Natural killer cell (primary cell): ENCODE results near the gene ATP13A5. TPM values are rescaled to one million over a fixed set of nuclear protein-coding genes. Genes with fewer than 3 reads are reported as not detected.

ENCODE experiments used
- ATAC-seq, 3 donors: fragments of 150-1000 bp in 2 of 3; fragments of 200-7000 bp in 1 of 3; cut with Tn5 transposase; 1 replicate in 1 of 3; 2 replicates in 2 of 3; pipeline ENCODE4 v1.10.0; 2021; ENCODE audit warnings: mild to moderate bottlenecking in 2 of 3, moderate library complexity in 2 of 3
- DNase-seq, 2 donors: peaks; one replicate each; pipeline versions ENCODE4 v3.0.0 to v3.0.0-alpha.2; 2013 to 2021; ENCODE audit warnings: mixed read lengths in 1 of 2
- H3K27ac ChIP-seq: one replicate; pipeline ENCODE4 v1.5.1; 2013; ENCODE audit warnings: mild to moderate bottlenecking, low read length
- H3K27me3 ChIP-seq: one replicate; pipeline ENCODE4 v1.6.1; 2013; ENCODE audit warnings: low read length; ENCODE audit not compliant: control insufficient read depth, insufficient read depth
- H3K36me3 ChIP-seq: one replicate; pipeline ENCODE4 v1.6.1; 2013; ENCODE audit warnings: low read length; ENCODE audit not compliant: control insufficient read depth, insufficient read depth
- H3K4me1 ChIP-seq: one replicate; pipeline ENCODE4 v1.6.1; 2013; ENCODE audit warnings: low read length; ENCODE audit not compliant: control insufficient read depth, insufficient read depth
- H3K4me3 ChIP-seq: one replicate; pipeline ENCODE4 v1.5.1; 2013; ENCODE audit warnings: low read length
- H3K9me3 ChIP-seq: one replicate; pipeline ENCODE4 v1.6.1; 2013; ENCODE audit warnings: low read length; ENCODE audit not compliant: control insufficient read depth, insufficient read depth
- H3K27ac Mint-ChIP-seq, 2 donors: one replicate each; pipeline ENCODE4 v1.8.0; 2022; ENCODE audit warnings: mild to moderate bottlenecking in 2 of 2, mixed read lengths in 2 of 2, moderate library complexity in 1 of 2
- H3K27me3 Mint-ChIP-seq, 2 donors: one replicate each; pipeline ENCODE4 v1.8.0; 2022; ENCODE audit warnings: low read depth in 2 of 2, mixed read lengths in 2 of 2
- H3K36me3 Mint-ChIP-seq: one replicate; pipeline ENCODE4 v1.8.0; 2022; ENCODE audit warnings: mixed read lengths
- H3K4me1 Mint-ChIP-seq, 2 donors: one replicate each; pipeline ENCODE4 v1.8.0; 2022; ENCODE audit warnings: mixed read lengths in 2 of 2
- H3K4me3 Mint-ChIP-seq: one replicate; pipeline ENCODE4 v1.8.0; 2022; ENCODE audit warnings: mild to moderate bottlenecking, moderate library complexity, mixed read lengths
- H3K9me3 Mint-ChIP-seq, 2 donors: one replicate each; pipeline ENCODE4 v1.8.0; 2022; ENCODE audit warnings: mixed read lengths in 2 of 2
- CTCF ChIP-seq: fragments of 200-600 bp; IDR thresholded peaks from one replicate; pipeline ENCODE4 v1.8.0; 2022; ENCODE audit warnings: antibody characterized with exemption
- WGBS: methylation state at CpG from one replicate; pipeline ENCODE4 v1.1.7; 2013; ENCODE audit warnings: missing lambda C conversion rate; ENCODE audit not compliant: insufficient coverage; 5-methylcytosine and 5-hydroxymethylcytosine counted together
- intact Hi-C: fragments of 100-400 bp; cut with micrococcal nuclease; formaldehyde crosslinking; loops from one replicate; pipeline ENCODE4 v1.14.2; 2022
- total RNA-seq, 4 donors: library from RNA; stranded (reverse); fragments of 120-200 nt in 1 of 4; gene quantifications; one replicate each; pipeline versions ENCODE4 v1.2.3 to v1.2.4, GENCODE V29; 2013 to 2022

The ATP13A5 gene
- total RNA-seq, 3 donors from 2014 or later (not counting 1 experiment from before 2014, with no cell fraction given) = not detected

- no peak for ATAC-seq
- peaks cover 5% of the 10 kb centered on the region for H3K9me3 ChIP-seq
- WGBS = 85% methylated on average over 3 of the region's 4 CpGs
- Mint-ChIP-seq H3K36me3 (peaks cover 16% of the 10 kb centered on the region), H3K4me1 (no peaks in the 10 kb centered on the region), H3K4me3 (no peak overlapping the region), H3K27ac (no peak overlapping the region), H3K9me3 (peaks cover 17 to 30% of the 10 kb centered on the region in 2 donors), H3K27me3 (no peaks in the 10 kb centered on the region)
- intact Hi-C loops = no loop called here
- DNase-seq = no peak
- no peak overlapping the region for H3K27ac ChIP-seq
- no peak overlapping the region for H3K4me3 ChIP-seq
- H3K36me3 ChIP-seq = no peaks in the 10 kb centered on the region
- no peak for TF ChIP-seq CTCF
- H3K4me1 ChIP-seq = no peaks in the 10 kb centered on the region
- H3K27me3 ChIP-seq = no peaks in the 10 kb centered on the region
Observed at GRCh38 chr3:193250492-193250891, 128.1 kb downstream of the ATP13A5 start.

GRCh38 chr3:193248848-193249468 lies 129.6 kb downstream of the ATP13A5 start:
- no peak for ATAC-seq
- H3K27ac ChIP-seq = no peak overlapping the region
- Mint-ChIP-seq H3K27ac (no peak overlapping the region), H3K27me3 (no peaks in the 10 kb centered on the region), H3K4me1 (no peaks in the 10 kb centered on the region), H3K36me3 (peaks cover 16% of the 10 kb centered on the region), H3K9me3 (peaks cover 18 to 33% of the 10 kb centered on the region in 2 donors), H3K4me3 (no peak overlapping the region)
- no peak overlapping the region for H3K4me3 ChIP-seq
- intact Hi-C loops = no loop called here
- TF ChIP-seq CTCF = no peak
- no peaks in the 10 kb centered on the region for H3K4me1 ChIP-seq
- no peaks in the 10 kb centered on the region for H3K36me3 ChIP-seq
- peaks cover 5% of the 10 kb centered on the region for H3K9me3 ChIP-seq
- DNase-seq = no peak
- no CpG with 5 or more reads among the region's 2 CpGs for WGBS
- no peaks in the 10 kb centered on the region for H3K27me3 ChIP-seq

GRCh38 chr3:193243571-193243970 lies 135.0 kb downstream of the ATP13A5 start:
- no peaks in the 10 kb centered on the region for H3K36me3 Mint-ChIP-seq
- WGBS = 80% methylated on average over 3 of the region's 3 CpGs
- Histone ChIP-seq H3K4me3 (no peak overlapping the region), H3K36me3 (no peaks in the 10 kb centered on the region), H3K4me1 (no peaks in the 10 kb centered on the region), H3K27ac (no peak overlapping the region), H3K9me3 (no peaks in the 10 kb centered on the region), H3K27me3 (peaks cover 5% of the 10 kb centered on the region)
- no peaks in the 10 kb centered on the region for H3K4me1 Mint-ChIP-seq
- peaks cover 13 to 16% of the 10 kb centered on the region in 2 donors for H3K9me3 Mint-ChIP-seq
- intact Hi-C loops = no loop called here
- peaks cover 15% of the 10 kb centered on the region in 2 donors for H3K27me3 Mint-ChIP-seq
- DNase-seq (no peak), ATAC-seq (no peak)
- no peak overlapping the region for H3K27ac Mint-ChIP-seq
- no peak overlapping the region for H3K4me3 Mint-ChIP-seq
- no peak for TF ChIP-seq CTCF

- H3K27ac Mint-ChIP-seq = no peak overlapping the region
- ATAC-seq (no peak), DNase-seq (no peak)
- no peak for TF ChIP-seq CTCF
- whole genome bisulfite sequencing = 93% methylated on average over 10 of the region's 11 CpGs
- peaks cover 5% of the 10 kb centered on the region for H3K27me3 ChIP-seq
- H3K4me1 ChIP-seq = no peaks in the 10 kb centered on the region
- peaks cover 15% of the 10 kb centered on the region in 2 donors for H3K27me3 Mint-ChIP-seq
- no peaks in the 10 kb centered on the region for H3K36me3 ChIP-seq
- H3K27ac ChIP-seq = no peak overlapping the region
- intact Hi-C loops = no loop called here
- no peak overlapping the region for H3K4me3 Mint-ChIP-seq
- H3K36me3 Mint-ChIP-seq = no peaks in the 10 kb centered on the region
- no peaks in the 10 kb centered on the region for H3K4me1 Mint-ChIP-seq
- no peak overlapping the region for H3K4me3 ChIP-seq
- peaks cover 8 to 13% of the 10 kb centered on the region in 2 donors for H3K9me3 Mint-ChIP-seq
- H3K9me3 ChIP-seq = no peaks in the 10 kb centered on the region
Observed at GRCh38 chr3:193241716-193242115, 136.8 kb downstream of the ATP13A5 start.
